ENCODE data around the gene ARL17B. TPM values are rescaled to one million over a fixed set of nuclear protein-coding genes. Genes with fewer than 3 reads are reported as not detected.
"Not testable (repeated sequence)": the region's sequence is repeated elsewhere in the genome, so short reads cannot be mapped to it uniquely, and the experiment has no call there.

ARL17B gene
- 12.3 TPM for polyA plus RNA-seq (ENCODE audit: insufficient read length)

DNA sequence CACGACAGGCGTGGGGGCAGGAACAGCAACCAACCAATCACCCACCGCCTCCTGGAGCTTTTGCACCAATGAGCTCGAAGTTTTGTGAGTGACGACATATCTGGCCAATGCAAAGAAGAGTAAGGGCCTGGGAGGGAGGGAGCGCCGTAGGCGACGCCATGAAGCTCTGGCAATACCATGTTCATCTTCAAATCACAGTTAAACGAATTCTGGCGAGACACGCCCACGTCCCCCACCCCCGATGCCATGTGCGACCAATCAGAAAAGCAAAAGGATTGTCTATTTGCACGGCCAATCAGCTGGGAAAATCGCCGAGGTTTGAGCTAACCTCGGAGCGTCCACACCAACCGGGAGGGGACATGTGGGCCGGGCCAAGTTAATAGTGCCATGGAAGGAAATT lies at the start of gene ARL17B:
ARL17B (minus strand) TSS at position 12 of the 400 bp plus-strand sequence. CDS start 3,369 bp downstream, outside the sequence.
- not testable (repeated sequence) for DNase-seq

DNA sequence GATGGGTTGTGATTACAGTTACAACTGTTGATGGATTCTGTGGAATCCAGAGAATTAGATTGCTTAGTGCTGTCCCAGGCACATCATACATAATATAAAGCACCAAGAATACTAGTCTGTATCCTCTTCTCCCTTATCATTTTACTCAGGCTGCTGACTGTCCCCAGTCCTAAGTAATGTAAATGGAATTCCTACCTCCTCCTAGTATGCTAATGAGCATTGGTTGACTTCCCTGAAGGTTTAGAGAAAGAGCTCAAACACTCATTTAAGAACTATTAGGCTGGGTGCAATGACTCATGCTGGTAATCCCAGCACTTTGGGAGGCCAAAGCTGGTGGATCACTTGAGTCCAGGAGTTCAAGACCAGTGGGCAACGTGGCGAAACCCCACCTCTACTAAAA lies 48.3 kb upstream of the ARL17B start:
- DNase-seq, result not testable (repeated sequence)

DNA sequence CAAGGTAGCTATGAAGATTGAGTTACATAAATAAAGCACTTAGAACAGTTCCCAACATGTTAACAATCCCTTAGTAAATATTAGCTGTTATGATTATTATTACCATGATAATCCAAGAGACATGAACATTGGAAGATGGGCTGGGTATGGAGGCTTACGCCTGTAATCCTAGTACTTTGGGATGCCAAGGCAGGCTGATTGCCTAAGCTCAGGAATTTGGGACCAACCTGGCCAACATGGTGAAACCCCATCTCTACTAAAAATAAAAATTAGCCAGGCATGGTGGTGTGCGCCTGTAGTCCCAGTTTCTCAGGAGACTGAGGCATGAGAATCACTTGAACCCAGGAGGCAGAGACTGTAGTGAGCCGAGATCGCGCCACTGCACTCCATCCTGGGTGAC lies 45.6 kb upstream of the ARL17B start:
- not testable (repeated sequence) for DNase-seq

- not testable (repeated sequence) for DNase-seq
Measured at GRCh38 chr17:46401033-46401787, 39.6 kb upstream of the ARL17B start.

DNA sequence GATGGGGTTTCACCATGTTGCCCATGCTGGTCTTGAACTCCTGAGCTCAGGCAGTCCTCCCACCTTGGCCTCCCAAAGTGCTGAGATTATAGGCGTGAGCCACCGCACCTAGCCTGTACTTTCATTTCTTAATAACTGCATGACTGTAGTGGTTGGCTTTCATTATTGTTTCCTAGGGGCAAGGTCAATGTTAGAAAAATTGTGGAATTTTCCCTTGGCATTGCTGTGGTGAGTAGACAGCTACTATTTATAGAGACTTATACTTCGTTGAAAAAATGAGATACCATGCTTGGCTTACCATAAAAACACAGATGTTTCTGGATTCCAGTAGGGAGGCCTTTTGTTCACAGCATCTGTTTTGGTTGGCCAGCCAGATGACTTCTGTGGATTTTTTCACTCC lies 39.0 kb upstream of the ARL17B start:
- not testable (repeated sequence) for DNase-seq

DNA sequence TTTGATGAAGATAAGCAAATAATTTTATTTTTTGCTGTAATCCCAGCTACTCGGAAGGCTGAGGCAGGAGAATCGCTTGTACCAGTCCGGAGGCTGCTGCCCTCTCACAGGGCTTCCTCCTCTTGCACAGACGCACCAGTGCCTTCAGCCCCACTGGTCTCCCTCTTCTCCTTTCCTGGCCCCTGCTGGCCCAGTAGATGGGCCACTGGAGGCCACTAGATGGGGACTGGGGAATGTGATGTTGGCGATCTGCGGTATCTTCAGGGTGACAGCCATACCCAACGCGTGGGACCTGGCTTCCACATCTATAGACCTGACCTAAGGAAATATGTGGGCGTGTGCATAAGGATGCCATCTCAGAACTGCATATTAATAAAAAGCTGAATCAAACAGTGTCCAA lies 38.4 kb upstream of the ARL17B start:
- DNase-seq, result not testable (repeated sequence)

- not testable (repeated sequence) for DNase-seq
Measured at GRCh38 chr17:46396292-46396691, 34.7 kb upstream of the ARL17B start.

GRCh38 chr17:46393702-46394101 lies 32.1 kb upstream of the ARL17B start:
- DNase-seq, result not testable (repeated sequence)

DNA sequence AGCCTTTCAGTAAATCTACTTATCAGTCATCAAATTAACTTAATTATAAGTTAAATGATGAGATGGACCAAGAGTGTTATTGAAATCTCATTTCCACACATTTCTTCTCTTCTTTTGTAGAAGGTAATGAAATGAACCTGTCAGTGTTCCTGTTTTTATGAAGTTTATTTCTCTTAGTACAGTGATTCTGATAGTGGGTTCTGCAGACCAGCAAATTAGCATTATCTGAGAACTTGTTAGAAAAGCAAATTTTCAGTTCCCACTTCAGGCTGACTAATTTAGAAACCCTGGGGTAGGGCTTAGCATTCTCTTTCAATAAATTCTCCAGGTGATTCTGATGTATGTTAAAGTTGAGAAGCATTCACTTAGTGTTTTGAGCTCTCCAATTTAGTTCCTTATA lies 23.9 kb upstream of the ARL17B start:
- DNase-seq, result not testable (repeated sequence)

DNA sequence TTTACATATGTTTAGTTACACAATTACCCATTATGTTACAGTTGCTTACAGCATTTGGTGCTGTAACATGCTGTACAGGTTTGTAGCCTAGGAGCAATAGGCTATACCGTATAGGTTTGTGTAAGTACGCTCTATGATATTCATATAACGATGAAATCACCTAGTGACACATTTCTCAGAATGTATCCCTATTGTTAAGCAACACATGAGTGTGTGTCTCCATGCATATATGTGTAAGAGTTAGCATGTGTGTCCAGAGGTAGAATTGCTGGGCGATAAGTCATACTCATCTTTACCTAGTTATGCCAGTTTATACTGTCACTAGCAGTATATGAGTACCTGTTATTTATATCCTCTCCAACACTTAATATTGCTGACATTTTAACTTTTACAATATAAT lies 21.6 kb upstream of the ARL17B start:
- not testable (repeated sequence) for DNase-seq

GRCh38 chr17:46373418-46373817 lies 11.9 kb upstream of the ARL17B start:
- DNase-seq, result not testable (repeated sequence)

DNA sequence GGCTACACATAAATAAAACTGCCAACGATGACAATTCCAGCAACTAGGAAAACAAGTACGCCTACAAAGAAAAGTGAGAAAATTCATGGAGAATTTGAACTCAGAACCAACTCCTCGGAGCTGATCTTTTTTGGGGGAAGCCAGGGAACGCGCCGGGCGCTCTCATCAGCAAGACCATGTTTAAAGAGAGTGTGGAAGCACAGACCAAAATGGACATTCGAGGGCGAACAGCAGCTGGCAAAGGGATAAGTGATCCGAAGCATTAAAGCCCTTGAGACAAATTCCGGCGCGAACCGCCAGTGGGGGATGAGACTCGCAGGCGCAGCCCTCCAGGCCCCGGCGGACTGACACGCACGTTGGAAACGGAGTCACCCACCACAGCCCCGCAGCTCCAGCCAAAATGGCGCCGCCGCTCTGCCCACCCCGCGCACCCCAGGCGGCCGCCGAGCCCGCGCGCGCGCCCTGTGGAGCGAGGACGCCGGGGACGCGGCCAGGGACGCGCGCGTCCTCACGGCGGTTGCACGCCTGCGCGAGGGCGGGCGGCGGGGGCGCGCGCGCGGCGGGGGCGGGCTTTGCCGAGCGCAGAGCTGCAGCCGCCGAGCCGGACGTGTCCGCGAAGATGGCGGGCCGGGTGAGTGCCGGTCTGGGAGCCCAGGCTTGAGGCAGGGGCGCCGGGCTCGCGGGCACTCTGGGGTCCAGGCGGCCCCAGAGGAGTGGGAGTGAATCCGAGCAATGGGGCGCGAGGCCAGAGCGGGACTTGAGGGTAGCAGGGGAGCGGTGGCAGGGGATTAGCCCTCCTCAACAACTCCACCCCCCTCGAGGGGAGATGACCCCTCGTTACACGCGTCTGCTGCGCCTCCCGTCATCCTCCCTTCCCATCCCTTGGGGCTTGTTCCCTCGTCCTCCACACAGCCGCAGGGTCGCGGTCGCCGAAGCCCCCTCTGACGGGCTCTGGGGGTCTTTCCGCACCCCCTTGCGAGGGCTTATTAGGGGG lies 11.0 kb upstream of the ARL17B start:
- not testable (repeated sequence) for DNase-seq

DNA sequence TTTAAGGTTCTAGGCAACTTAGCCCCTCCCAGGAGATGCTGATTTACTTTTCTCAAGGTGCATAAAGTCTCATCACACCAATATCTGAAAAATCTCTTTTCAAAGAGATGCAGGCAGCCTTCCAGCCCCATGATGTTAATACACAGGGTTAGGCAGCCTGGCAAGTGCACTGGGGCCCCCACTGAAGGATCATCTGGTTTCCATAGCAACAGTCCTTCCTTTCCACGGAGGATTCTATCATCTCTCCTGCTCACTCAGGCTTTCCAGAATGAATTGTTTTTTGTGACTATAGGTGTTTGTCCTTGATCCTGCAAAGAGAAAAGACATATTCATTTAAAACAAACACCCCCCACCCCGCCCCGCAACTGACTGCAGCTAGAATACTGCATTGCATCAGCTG lies 6.0 kb upstream of the ARL17B start:
- not testable (repeated sequence) for DNase-seq

GRCh38 chr17:46361145-46361735 lies 326 bp downstream of the ARL17B start:
- DNase-seq, result not testable (repeated sequence)

DNA sequence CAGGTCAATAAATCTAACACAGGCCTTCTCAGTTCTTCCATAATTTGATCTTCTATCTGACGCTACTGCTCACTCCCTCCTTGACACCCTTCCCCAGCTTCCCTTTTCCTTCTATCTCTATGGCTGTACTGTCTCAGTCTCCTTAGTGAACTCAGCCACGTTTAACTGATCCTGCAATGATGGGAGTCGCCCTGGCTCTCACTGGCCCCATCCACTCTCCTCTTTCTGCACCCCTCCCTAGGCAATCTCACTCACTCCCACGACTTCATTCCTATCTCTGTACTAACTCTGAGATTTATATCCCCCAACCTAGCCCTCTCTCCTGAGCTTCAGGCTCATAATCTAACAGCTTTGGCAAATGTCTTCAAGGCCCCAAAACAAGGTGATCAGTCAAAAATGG lies 7.7 kb downstream of the ARL17B start:
- not testable (repeated sequence) for DNase-seq

- not testable (repeated sequence) for DNase-seq
Measured at GRCh38 chr17:46349060-46349459, 12.5 kb downstream of the ARL17B start.

- DNase-seq, result not testable (repeated sequence)
Measured at GRCh38 chr17:46348345-46348744, 13.2 kb downstream of the ARL17B start.

GRCh38 chr17:46342131-46342530 lies 19.4 kb downstream of the ARL17B start:
- not testable (repeated sequence) for DNase-seq

DNA sequence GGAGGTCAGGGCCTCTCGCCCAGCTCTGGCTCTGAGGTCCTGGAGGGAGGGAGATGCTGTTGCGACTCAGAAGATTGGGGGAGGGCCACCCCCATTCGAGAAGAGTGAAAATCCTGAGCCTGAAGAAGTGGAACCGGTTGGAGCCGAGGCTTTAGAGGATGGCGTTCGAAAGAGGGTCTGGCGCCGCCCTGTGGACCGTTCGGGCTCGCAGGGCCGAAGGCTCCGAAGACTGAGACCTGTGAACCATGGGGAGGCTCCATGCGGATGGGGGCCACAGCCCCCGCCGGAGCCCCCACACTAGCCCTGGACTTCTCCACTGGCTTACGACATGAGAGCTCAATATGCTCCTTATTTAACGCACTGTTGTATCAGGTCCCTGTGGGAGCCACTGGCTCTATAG lies 20.3 kb downstream of the ARL17B start:
- not testable (repeated sequence) for DNase-seq

DNA sequence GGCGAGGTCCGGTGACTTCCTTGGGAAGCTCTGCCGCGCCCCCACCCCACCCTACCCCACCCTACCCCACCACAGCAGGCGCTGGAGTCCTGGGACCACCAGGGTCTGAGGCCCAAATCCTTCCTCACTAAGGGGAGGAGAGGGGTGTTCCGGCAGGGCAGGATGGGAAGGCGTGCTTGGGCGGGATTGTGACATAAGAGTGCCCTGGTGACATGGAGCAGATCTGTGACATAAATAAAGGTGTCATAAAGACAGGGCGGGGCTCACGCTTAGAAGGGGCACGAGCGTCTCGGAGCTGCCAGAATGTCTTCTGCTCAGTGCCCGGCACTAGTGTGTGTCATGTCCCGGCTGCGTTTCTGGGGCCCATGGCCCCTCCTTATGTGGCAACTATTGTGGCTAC lies 66.7 kb downstream of the ARL17B start, which contains the start of gene LRRC37A:
LRRC37A (plus strand) TSS at position 301 of the 400 bp plus-strand sequence; CDS start at position 304, 3 bp downstream.
- DNase-seq, result not testable (repeated sequence)

DNA sequence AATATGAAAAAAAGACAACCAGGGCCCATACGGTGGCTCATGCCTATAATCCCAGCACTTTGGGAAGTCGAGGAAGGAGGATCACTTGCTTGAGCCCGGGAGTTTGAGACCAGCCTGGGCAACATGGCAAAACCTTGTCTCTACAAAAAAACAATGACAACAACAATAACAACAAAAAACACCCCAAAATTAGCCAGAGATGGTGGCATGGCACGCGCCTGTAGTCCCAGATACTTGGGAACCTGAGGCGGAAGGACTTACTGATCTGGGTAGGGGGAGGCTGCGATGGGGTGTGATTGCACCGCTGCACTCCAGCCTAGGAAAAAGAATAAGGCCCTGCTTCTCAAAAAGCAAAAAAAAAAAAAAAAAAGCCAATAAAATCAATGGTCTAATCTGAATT lies 69.9 kb downstream of the ARL17B start:
- not testable (repeated sequence) for DNase-seq

GRCh38 chr17:46290906-46291546 lies 70.5 kb downstream of the ARL17B start:
- DNase-seq, result not testable (repeated sequence)

Measured in hindlimb muscle (tissue), 1 donor.